GM23338 (cell line): Measurements from ENCODE around the gene MIPEP. TPM values are rescaled to one million over a fixed set of nuclear protein-coding genes. Genes with fewer than 3 reads are reported as not detected.

Experiments used
- ATAC-seq: fragments of 200-7000 bp; cut with Tn5 transposase; 3 replicates; pipeline ENCODE4 v1.9.1; 2020
- DNase-seq: peaks from one replicate; pipeline ENCODE4 v3.0.0-alpha.2; 2015; ENCODE audit warnings: low spot score
- H2AFZ ChIP-seq: fragments of 200-600 bp; sonication (generic); 2 replicates; pipeline ENCODE4 v1.8.0; 2016; ENCODE audit warnings: antibody characterized with exemption, mild to moderate bottlenecking, moderate library complexity
- H3F3A ChIP-seq: fragments of 200-600 bp; sonication (generic); replicated peaks from 2 replicates; pipeline ENCODE4 v1.8.0; 2017; ENCODE audit warnings: antibody characterized with exemption, mixed run types, low read depth
- H3K27ac ChIP-seq: fragments of 200-600 bp; sonication (generic); 2 replicates; pipeline ENCODE4 v1.6.1; 2016; ENCODE audit warnings: low read depth
- H3K27me3 ChIP-seq: fragments of 200-600 bp; sonication (generic); 2 replicates; pipeline ENCODE4 v1.8.0; 2016; ENCODE audit warnings: mild to moderate bottlenecking, mixed run types, moderate library complexity; ENCODE audit not compliant: insufficient read depth
- H3K36me3 ChIP-seq: fragments of 200-600 bp; sonication (generic); 2 replicates; pipeline ENCODE4 v1.8.0; 2016; ENCODE audit warnings: mild to moderate bottlenecking; ENCODE audit not compliant: insufficient read depth
- H3K4me1 ChIP-seq: fragments of 200-600 bp; sonication (generic); 2 replicates; pipeline ENCODE4 v1.8.0; 2016; ENCODE audit warnings: mild to moderate bottlenecking, moderate library complexity; ENCODE audit not compliant: insufficient read depth
- H3K4me2 ChIP-seq: fragments of 200-600 bp; sonication (generic); 2 replicates; pipeline ENCODE4 v1.7.1; 2017; ENCODE audit warnings: mixed run types
- H3K4me3 ChIP-seq: fragments of 200-600 bp; sonication (generic); 2 replicates; pipeline ENCODE4 v1.6.1; 2016; ENCODE audit warnings: mixed run types
- H3K79me2 ChIP-seq: fragments of 200-600 bp; sonication (generic); replicated peaks from 2 replicates; pipeline ENCODE4 v1.8.0; 2017; ENCODE audit warnings: mild to moderate bottlenecking; ENCODE audit not compliant: insufficient read depth
- H3K9me2 ChIP-seq: fragments of 200-600 bp; sonication (generic); 2 replicates; pipeline ENCODE4 v1.8.0; 2017; ENCODE audit not compliant: insufficient read depth
- H4K20me1 ChIP-seq: fragments of 200-600 bp; sonication (generic); replicated peaks from 2 replicates; pipeline ENCODE4 v1.8.0; 2017; ENCODE audit warnings: mild to moderate bottlenecking; ENCODE audit not compliant: insufficient read depth
- H3K27ac Mint-ChIP-seq: 2 replicates; pipeline ENCODE4 v1.8.0; 2020; ENCODE audit warnings: inconsistent platforms, mild to moderate bottlenecking, moderate library complexity, mixed read lengths
- H3K27me3 Mint-ChIP-seq: 3 replicates; pipeline ENCODE4 v1.8.0; 2022; ENCODE audit warnings: low read depth, mild to moderate bottlenecking, moderate library complexity, mixed read lengths, inconsistent platforms; ENCODE audit not compliant: insufficient read depth, poor library complexity
- H3K36me3 Mint-ChIP-seq: 3 replicates; pipeline ENCODE4 v1.8.0; 2021; ENCODE audit warnings: low read depth, mild to moderate bottlenecking, inconsistent platforms, moderate library complexity, mixed read lengths
- H3K4me1 Mint-ChIP-seq: 3 replicates; pipeline ENCODE4 v1.8.0; 2020; ENCODE audit warnings: mild to moderate bottlenecking, inconsistent platforms, mixed read lengths
- H3K4me3 Mint-ChIP-seq: 3 replicates; pipeline ENCODE4 v1.8.0; 2021; ENCODE audit warnings: moderate library complexity, mild to moderate bottlenecking, inconsistent platforms, mixed read lengths
- H3K9me3 Mint-ChIP-seq: 3 replicates; pipeline ENCODE4 v1.8.0; 2020; ENCODE audit warnings: moderate library complexity, mild to moderate bottlenecking, inconsistent platforms, mixed read lengths
- CREB1 ChIP-seq: fragments of 250-450 bp; sonication (Bioruptor Pico); IDR thresholded peaks from 2 replicates; pipeline ENCODE4 v1.5.0; 2020; ENCODE audit warnings: low read depth, mild to moderate bottlenecking, moderate library complexity
- CTCF ChIP-seq, 2 experiments: fragments of 200-600 bp in 1 of 2; sonication (generic) in 1 of 2; conservative IDR thresholded peaks; 2 replicates each; pipeline versions ENCODE4 v1.5.1 to v1.6.1; 2016 to 2017; ENCODE audit warnings: antibody characterized with exemption in 2 of 2, low read depth in 2 of 2, mild to moderate bottlenecking in 2 of 2, moderate library complexity in 1 of 2
- ETS1 ChIP-seq: IDR thresholded peaks from 2 replicates; pipeline ENCODE4 v1.6.1; 2016; ENCODE audit warnings: antibody characterized with exemption
- EZH2 ChIP-seq: fragments of 200-600 bp; sonication (generic); IDR thresholded peaks from one replicate; pipeline ENCODE4 v1.8.0; 2017; ENCODE audit warnings: antibody characterized with exemption, mild to moderate bottlenecking, low read depth; ENCODE audit not compliant: unreplicated experiment
- EZH2phosphoT487 ChIP-seq: fragments of 200-600 bp; sonication (generic); IDR thresholded peaks from one replicate; pipeline ENCODE4 v1.8.1; 2018; ENCODE audit warnings: antibody characterized with exemption; ENCODE audit not compliant: unreplicated experiment
- JUNB ChIP-seq: IDR thresholded peaks from one replicate; pipeline ENCODE4 v1.6.1; 2016; ENCODE audit warnings: antibody characterized with exemption; ENCODE audit not compliant: unreplicated experiment
- NANOG ChIP-seq: IDR thresholded peaks from 2 replicates; pipeline ENCODE4 v1.6.1; 2016; ENCODE audit warnings: antibody characterized with exemption, borderline replicate concordance
- POLR2AphosphoS5 ChIP-seq: IDR thresholded peaks from 2 replicates; pipeline ENCODE4 v1.6.1; 2016; ENCODE audit warnings: antibody characterized with exemption, low read depth
- REST ChIP-seq: IDR thresholded peaks from one replicate; pipeline ENCODE4 v1.6.1; 2018; ENCODE audit warnings: antibody characterized with exemption; ENCODE audit not compliant: unreplicated experiment
- STAT1 ChIP-seq: IDR thresholded peaks from one replicate; pipeline ENCODE4 v1.6.1; 2016; ENCODE audit warnings: antibody characterized with exemption; ENCODE audit not compliant: unreplicated experiment
- ZNF114 ChIP-seq: fragments of 250-450 bp; sonication (Bioruptor Pico); IDR thresholded peaks from 2 replicates; pipeline ENCODE4 v1.5.0; 2020; ENCODE audit warnings: mild to moderate bottlenecking, moderate library complexity
- ZNF331 ChIP-seq: fragments of 250-450 bp; sonication (Bioruptor Pico); IDR thresholded peaks from 2 replicates; pipeline ENCODE4 v1.5.0; 2020; ENCODE audit warnings: low read depth, mild to moderate bottlenecking, moderate library complexity
- ZNF462 ChIP-seq: fragments of 250-450 bp; sonication (Bioruptor Pico); IDR thresholded peaks from 2 replicates; pipeline ENCODE4 v1.5.0; 2020; ENCODE audit warnings: mild to moderate bottlenecking, moderate library complexity
- polyA plus RNA-seq: library from polyadenylated mRNA; unstranded; fragments of >200 nt; fragmentation: Nextera tagmentation; extraction: Ambion mirVana; gene quantifications from 2 replicates; pipeline ENCODE4 v1.2.1, GENCODE V29; 2016
- total RNA-seq: library from RNA; depleted of rRNA; stranded (reverse); fragments of >200 nt; shearing (Covaris generic); gene quantifications from 2 replicates; pipeline ENCODE4 v1.2.3, GENCODE V29; 2014

MIPEP gene
- total and polyA plus RNA-seq, 2 experiments from 2014 or later, result 20.8 to 22.5 TPM

DNA sequence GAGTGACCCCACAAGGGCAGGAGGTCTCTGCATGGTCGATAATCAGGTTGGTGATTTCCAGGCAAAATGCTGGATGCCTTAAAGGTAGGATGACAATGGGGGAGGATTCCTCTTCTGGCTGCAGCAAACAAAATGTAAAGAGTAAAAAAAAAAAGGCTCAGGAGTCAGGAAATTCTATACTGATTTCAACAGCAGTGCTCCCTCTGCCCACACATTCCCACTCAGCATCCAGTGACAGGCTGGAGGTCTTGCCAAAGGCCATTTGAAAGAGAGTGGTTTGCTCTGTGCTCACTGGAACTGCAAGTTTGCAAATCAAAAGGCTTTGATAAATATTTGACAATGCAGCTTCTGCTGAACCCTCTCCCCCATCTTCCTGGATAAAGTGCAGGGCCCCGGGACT is 183.6 kb downstream of the MIPEP start:
- no peak for ATAC-seq
- no peaks in the 10 kb centered on the region for H3K36me3 ChIP-seq
- TF ChIP-seq EZH2, result no peak
- TF ChIP-seq POLR2AphosphoS5, result no peak
- TF ChIP-seq ZNF331, result no peak
- TF ChIP-seq EZH2phosphoT487, result no peak
- TF ChIP-seq ZNF114, result no peak
- TF ChIP-seq STAT1, result no peak
- TF ChIP-seq JUNB, result no peak
- TF ChIP-seq CREB1 (CRISPR knock-in tag), result no peak
- no peak for TF ChIP-seq REST
- no peak for TF ChIP-seq ETS1
- no peak for TF ChIP-seq NANOG
- no peak for TF ChIP-seq ZNF462 (CRISPR knock-in tag)
- no peak for TF ChIP-seq CTCF (conservative IDR thresholded peaks at IDR 0.05; ENCODE audit: low read depth in 2 of 2)
- no peaks in the 10 kb centered on the region; the same call in 2 of the 3 replicates for H3K9me3 Mint-ChIP-seq
- H3K4me1 Mint-ChIP-seq, result peaks cover 18% of the 10 kb centered on the region; the same call in 2 of the 3 replicates
- H3K4me3 ChIP-seq, result no peak overlapping the region
- H3K9me2 ChIP-seq, result peaks cover 4% of the 10 kb centered on the region; the same call in 1 of the 2 replicates
- H3K36me3 Mint-ChIP-seq, result no peaks in the 10 kb centered on the region
- H4K20me1 ChIP-seq, result no peaks in the 10 kb centered on the region
- peaks cover 8% of the 10 kb centered on the region for H3K27me3 Mint-ChIP-seq
- no peak overlapping the region for H3K4me2 ChIP-seq
- H3K27me3 ChIP-seq, result no peaks in the 10 kb centered on the region
- no peak overlapping the region for H2AFZ ChIP-seq
- no peaks in the 10 kb centered on the region; the same call in 1 of the 2 replicates for H3K4me1 ChIP-seq
- H3K27ac ChIP-seq, result no peak overlapping the region
- no peak overlapping the region for H3K4me3 Mint-ChIP-seq
- H3K79me2 ChIP-seq, result no peaks in the 10 kb centered on the region
- DNase-seq, result no peak
- no peak overlapping the region for H3K27ac Mint-ChIP-seq
- no peaks in the 10 kb centered on the region for H3F3A ChIP-seq
